Dermis blood vessel endothelial cell (primary cell): Measurements from ENCODE around the gene PODXL. TPM values are rescaled to one million over a fixed set of nuclear protein-coding genes. Genes with fewer than 3 reads are reported as not detected.
"Not testable (repeated sequence)": the region's sequence is repeated elsewhere in the genome, so short reads cannot be mapped to it uniquely, and the experiment has no call there.

Experiments
- DNase-seq: peaks from one replicate; pipeline ENCODE4 v3.0.0; 2010
- total RNA-seq: library from RNA; depleted of rRNA; stranded (reverse); fragments of >200 nt; gene quantifications from 2 replicates; pipeline ENCODE4 v1.2.3, GENCODE V29; 2014

Gene PODXL
- total RNA-seq, 1 donor from 2014 or later = 98.4 TPM

DNA sequence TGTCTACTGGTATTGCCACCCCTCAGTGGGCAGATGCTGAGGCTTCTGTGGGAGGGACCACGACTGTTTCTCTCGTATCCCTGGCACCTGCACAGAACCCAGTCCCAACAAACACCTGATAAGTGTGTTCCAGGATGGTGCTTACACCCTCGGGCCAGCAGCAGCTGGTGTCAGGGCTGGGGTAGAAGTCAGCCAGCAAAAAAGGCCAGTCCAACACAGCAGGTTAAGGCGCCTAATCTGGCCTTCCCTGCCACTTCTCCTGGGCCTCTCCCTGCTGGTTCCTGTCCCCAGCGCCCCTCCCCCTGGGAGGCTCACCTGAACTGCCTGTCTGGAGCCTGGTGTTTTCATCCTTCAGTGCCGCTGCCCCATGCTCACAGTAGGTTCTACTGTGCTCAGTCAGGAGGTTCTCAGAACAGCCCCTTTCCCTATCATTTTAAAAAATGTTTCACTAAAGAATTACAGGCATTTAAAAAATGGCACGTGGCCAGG is 20.0 kb downstream of the PODXL start:
- no peak for DNase-seq

DNA sequence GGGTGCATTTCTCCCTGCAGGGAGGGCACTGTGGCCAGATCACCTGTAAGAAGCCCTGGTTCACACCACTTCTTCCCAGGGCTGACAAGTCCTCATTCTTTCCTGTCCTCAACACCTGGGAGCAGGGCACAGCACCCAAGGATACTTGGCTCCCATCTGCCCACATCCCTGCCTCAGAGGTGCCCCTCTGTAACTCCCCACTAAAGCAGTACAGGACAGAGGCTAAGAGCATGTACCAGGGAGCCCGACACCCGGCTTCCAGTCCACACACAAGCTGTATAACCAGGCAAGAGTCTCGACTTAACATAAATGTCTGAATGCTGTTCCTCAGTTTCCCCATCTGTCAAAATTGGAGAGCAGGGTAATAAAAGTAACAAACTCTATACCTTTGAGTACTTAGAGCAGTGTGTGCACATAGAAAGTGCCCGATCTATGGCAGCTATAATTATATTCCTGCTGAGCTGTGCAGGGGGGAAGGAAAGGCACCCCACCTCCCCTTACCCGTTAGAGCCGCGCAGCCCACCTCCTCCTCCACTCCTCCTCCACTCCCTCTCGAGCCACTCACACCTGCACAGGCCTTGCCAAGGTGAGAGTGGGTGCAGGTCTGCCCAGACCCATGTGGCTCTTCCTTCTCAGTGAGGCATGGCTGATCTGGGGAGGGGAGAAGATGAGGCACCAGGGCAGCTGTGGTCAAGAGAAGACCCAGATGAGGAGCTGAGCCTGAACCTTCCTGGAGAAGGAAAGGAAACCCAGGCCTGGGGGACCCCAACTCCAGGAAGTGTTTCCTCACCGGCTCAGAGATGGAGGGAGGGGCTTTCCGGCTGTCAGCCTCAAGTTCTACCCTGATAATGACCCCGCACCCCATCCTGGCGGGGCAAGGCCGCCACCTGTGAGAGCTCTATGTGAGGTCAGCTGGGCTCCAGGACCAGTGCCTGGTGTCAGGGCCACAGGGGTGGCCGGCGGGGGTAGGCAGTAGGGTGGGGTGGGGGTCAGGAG is 22.6 kb downstream of the PODXL start:
- DNase-seq = no peak

DNA sequence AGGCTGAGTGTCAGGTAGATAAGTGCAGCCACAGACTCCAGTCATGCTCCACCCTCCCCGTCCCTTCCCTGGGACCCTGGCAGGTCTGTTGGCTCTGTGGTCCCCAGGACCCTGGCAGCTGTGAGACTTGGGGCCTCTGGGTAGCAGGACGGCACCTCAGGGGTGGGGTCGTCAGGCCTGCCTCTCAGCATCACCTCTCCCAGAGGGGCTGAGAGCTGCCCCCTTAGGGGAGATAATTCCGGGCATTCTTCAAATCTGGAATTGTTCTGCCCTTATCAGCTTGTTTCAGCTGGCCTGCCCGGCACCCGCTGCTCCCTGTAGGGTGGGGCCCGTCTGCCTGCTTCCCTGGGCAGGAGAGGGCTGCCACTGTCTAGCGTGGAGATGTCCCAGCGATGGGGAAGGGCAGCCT is 23.3 kb downstream of the PODXL start:
- DNase-seq = no peak

DNA sequence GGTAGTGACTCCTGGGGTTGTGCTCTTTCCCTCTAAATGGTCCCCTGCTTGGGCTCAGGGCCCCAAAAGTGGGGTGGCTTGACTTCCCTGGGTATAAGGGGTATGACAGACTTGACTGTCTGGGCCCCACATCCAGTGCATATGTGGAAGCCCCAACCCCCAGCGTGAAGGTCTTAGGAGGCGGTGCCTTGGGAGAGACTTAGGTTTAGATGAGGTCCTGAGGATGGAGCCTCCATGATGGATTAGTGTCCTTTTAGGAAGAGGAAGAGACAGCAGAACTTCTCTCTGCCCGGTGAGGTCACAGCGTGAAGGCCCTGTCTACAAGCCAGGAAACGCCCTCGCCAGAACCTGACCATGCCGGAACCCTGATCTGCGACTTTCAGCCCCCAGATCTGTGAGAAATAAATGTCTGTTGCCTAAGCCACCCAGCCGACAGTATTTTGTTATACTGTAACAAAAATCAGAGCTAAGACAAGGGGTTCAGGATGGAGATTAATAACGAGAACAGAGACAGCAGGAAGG is 23.8 kb downstream of the PODXL start:
- no peak for DNase-seq

DNA sequence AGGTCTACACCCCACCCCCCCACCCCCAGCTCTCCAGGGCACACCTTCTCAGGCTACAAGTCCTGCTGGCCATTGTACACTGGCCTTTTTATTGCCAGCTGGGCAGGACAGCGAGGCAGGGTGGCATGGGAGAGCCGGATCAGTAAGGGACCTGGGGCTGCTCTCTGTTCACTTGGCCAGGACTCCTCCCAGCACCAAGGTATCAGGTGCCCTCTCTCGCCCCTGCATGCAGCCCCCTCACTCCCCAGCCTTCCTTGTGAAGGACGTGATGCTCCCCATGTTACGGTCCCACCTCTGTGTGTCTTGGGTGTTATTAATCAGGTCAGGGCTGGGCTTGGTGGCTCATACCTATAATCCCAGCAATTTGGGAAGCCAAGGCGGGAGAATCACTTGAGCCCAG is 26.3 kb downstream of the PODXL start:
- no peak for DNase-seq

DNA sequence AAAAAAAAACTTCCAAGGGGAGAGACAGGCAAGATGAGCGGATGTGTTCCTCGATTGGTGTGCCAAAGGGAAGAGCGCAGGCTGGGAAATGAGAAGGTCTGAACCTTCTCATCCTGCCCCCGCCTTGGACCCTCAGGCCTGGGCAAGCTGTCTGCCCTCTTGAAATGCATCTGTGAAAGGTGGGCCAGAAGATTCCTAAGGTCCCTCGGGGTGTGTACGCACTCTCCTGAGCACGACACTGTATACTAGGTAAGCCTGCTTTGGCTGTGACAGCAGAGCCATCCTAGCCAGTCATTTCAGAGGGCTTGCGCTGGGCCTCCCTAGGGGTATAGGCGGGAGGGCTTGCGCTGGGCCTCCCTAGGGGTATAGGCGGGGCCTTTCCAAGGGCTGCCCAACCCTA is 26.8 kb downstream of the PODXL start:
- DNase-seq = no peak

DNA sequence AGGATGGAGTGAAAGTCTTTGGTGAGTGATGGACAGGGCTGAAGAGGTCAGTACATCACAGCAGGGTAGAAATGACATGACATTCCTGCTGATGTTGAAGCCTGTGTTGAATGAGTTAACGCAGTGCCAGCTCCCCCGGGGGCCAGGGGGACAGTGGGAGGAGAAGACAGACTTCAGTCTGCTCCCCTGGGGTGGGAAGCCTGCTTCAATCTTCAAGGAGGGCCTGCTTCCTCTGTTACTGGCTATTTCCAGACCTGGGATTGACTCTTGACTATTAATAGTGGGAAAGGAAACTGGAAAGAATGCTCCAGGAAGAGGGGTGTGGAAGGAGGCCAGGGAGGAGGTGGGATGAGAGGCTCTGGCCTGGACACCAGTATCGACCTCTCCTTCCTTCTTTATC is 27.2 kb downstream of the PODXL start:
- peak; percentile 58 for DNase-seq

DNA sequence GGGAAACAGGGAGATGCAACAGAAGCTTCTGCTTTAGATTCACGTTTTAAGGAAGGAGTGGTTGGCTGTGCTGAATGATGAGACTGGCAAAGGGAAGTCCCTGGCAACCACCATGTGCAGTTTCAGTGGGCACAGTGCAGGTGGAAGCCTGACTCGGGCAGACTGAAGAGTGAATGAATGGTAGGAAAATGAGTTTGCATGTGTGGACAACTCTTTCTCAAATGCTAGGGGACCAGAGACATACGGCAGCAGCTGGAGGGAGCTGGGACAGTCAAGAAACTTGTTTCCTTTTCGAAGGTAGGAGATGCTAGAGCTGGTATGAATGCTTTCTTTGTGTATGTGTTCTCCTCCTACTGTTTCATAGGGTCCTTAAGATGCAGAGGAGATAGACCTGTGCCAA is 29.0 kb downstream of the PODXL start:
- no peak for DNase-seq

DNA sequence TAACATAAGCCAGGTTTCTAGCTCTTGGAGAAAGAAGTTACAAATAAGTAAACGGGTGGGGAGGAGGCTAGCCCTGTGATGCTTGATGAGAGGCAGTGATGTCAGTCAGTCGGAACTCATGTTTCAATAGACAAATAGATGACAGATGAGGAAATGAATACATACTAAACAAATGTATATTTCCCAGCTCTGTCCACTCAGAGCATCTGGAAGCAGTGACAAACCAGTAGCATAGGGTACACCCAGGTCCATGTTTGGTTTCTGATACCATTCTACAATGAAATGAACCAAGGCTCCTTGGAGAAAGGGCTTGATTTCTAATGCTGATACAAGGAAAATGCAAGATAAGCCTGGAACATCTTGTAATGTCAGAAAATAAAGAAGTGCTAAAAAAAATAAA is 30.6 kb downstream of the PODXL start:
- peak; percentile 78 for DNase-seq

DNA sequence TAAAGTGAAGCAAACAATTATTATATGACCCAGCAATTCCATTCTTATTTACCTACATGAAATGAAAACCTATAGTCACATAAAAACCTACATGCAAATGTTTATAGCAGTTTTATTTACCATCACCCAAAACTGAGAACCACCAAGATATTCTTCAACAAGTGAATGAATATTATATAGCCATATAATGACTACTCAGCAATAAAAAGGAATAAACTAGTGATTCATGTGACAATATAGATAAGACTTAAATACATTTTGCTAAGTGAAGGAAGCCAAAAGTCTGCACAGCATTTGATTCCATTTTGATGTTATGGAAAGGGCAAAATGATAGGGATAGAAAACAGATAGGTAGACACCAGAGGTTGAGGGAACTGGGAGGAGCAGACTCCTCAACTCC is 31.7 kb downstream of the PODXL start:
- DNase-seq = no peak

DNA sequence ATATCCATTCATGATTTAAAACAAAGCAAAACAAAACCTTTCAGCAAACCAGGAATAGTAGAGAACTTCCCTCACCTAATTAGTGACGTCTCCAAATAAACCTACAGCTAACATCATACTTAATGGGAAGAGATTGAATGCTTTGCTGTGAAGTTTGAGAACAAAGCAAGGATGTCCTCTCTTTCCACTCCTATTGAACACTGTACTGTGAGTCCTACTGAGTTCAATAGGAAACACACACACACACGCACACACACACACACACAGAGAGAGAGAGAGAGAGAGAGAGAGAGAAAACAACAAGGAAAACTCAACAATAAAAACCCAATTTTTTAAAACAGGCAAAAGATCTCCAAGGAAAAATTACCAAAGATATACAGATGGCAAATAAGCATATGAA is 32.3 kb downstream of the PODXL start:
- peak; percentile 93 for DNase-seq

DNA sequence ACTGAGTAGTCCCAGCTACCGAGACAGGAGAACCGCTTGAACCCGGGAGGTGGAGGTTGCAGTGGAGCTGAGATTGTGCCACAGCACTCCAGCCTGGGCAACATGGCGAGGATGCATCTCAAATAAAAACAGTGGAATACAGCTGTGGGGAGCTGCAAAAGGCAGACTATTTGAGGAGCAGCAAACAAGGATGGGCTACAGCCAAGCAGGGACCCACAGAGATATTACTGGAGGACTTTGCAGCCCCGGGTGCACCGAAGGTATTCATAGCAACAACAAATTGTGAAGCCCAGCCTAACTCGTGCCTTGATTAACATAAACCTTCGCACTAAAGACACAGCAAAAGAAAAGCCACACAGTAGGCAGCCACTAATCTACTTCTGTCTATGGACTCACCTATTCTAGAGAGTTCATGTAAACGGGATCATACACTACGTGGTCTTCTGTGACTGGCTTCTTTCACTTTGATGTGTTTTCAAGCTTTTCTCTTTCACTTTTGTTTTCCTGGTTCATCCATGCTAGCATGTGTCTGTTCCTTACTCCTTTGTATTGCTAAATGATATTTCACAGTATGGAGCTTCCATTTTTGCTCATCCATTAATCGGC is 34.0 kb downstream of the PODXL start:
- peak; percentile 56 for DNase-seq

DNA sequence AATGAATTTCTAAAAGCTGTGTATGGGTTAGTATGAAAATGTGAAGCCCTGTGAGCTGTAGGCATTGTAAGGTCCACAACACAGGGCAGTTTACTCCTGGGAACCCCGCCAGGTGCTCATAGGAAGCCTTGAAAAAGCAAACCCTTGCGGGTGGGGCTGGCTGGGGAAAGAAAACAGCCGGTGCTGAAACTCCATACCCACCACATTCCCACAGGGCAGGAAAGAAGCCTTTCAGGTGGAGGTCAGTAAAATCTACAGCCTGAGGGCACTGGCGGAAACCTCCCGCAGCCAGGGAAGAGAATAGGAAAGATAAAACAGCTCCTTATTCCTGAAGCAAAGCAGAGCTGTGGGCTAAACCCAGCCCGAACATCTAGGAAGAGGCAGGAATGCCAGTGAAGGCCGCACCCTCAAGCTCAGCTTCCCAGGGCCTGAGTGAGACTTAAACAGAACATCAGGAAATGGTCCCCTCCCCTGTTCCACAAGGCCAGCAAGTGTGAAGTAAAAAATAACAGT is 34.7 kb downstream of the PODXL start:
- DNase-seq = peak; percentile 74

DNA sequence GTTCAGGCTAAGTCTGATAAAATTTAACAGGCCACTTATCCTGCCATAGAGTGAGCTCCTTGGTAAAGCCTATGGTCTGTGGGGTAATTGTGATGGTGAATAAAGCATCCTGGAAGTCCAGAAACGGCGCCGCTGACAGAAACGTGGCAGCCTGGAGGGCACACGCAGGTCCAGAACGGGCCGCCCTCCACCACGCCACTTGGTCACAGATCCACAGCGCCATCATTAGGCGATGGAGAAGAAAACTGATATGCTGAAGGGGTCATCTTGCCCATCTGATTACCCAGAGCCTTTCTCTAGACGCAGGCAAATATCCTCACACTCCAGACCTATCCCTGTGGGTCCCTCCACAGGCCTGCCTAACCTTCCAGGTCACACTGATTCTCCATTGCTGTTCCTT is 37.8 kb downstream of the PODXL start:
- DNase-seq = no peak

DNA sequence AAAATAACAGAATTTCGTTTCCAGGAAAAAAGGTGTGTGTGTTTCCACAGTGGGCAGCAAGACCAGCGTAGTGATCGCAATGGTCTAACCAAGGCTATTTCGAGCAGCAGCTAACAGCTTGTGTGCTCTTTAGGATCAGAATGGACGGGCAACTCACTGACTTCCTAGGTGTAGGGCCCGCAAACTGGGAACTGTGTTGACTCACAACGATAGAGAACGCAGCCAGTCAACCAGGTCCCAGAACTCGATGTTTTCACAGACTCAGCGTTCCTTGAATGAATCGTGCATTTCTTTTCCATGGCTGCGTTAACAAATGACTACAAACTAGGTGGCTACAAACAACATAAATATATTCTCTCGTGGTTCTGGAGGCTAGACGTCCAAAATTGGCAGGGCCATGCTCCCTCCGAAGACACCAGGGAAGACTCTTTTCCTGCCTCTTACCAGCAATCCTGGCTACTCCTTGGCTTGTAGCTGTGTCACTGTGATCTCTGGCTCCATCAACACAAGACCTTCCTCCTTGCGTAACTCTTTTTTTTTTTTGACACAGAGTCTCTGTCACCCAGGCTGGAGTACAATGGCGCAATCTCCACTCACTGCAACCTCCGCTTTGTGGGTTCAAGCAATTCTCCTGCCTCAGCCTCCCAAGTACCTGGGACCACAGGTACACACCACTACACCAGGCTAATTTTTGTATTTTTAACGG is 39.1 kb downstream of the PODXL start:
- no peak for DNase-seq

DNA sequence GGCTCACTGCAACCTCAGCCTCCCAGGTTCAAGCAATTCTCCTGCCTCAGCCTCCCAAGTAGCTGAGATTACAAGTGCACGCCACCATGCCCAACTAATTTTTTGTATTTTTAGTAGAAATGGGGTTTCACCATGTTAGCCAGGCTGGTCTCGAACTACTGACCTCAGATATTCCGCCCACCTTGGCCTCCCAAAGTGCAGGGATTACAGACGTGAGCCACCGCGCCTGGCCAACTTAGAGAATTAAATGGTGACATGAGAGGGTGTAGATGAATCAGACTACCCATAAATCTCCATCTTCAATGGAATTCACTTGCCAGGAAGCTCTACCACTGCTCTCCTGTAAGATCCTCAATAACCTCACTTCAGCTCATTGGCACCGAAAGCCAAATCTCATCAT is 41.0 kb downstream of the PODXL start:
- DNase-seq = not testable (repeated sequence)

DNA sequence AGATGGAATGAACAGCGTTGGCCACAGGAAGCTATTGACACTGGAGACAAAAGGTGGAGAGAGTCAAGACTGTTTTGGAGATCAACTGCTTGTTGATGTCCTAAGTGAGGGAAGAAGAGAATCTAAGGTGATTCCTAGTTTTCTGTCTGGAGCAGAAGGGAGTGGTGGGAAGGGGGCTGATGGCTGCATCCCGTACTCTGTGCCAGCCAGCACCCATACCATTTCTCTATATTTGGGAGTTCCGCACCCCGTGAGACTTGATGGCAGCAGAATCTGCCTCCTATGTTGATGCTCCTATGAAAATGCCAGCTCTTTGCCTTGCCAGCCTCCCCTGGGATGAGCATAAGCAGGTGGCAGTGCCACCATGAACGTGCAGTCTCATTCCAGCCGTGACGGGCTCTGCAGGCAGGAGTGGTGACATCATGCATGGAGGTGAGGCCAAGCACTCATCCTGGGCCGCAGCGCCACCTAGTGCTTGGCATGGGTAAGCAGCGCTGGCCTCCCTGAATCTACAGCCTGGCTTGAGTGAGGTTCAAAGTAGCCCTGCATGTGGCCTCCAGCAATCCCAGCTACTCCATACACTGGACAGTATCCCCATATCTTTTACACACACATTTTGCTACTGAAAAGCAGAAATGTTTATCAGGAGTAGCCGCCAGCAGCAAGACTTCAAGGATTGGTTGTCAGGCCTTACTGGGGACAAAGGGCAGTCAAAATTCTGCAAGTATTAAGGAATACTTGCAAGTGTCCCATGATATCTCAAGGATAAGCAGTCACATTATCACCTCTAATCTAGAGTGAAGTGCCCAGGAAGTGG is 43.0 kb downstream of the PODXL start:
- peak; percentile 94 for DNase-seq

DNA sequence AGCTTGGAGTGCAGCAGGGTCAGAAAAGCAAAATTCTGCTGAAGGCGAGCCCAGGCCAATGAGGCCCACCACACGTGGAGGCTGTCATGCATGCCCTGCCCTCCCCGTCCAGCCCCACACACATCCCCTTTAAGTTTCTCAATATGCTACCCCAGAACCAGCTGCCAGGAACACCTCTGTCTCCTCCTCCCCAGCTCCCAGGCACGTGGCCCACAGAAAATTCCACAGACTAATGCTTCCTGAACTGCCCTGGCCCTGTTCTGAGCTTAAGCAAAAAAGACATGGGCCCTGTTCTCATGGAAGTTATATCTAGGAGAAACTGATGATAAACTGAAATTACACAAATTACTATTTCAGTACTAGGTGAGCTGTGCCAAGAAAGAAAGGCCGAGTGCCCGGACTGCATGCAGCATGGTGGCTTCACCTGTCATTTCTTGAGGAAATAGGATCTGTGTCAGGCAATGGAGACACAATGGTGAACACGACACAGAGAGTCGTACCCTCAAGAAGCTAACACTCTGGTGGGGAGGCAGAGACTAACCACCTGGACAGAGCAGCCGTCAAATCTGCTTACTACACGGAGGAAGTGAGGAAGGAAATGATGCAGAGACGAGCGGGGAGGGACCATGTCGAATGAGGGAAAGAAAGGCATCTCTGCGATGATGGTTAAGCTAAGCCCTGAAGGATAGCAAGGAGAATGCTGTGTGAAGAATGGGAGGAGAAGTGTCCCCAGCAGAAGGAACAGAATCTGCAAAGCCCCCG is 44.5 kb downstream of the PODXL start:
- DNase-seq = peak; percentile 83

DNA sequence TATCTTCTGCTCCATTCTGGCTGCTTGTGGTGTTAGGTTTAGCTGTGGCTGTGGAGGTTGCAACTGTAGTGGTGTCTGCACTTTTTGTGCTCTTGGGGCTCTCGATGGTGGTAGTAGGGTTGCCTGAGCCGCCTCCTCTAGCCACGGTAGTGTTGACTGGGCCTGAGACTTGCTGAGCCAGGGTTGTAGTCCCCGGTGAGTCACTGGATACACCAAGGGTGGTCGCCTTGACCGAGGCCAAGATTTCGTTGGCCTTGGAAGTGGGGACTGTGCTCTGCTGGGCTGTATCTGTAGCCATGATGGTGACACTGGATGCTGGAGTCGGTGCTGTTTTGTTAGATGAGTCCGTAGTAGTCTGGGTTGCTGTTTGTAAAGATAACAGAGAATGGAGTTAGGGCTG is 45.4 kb downstream of the PODXL start:
- DNase-seq = no peak

DNA sequence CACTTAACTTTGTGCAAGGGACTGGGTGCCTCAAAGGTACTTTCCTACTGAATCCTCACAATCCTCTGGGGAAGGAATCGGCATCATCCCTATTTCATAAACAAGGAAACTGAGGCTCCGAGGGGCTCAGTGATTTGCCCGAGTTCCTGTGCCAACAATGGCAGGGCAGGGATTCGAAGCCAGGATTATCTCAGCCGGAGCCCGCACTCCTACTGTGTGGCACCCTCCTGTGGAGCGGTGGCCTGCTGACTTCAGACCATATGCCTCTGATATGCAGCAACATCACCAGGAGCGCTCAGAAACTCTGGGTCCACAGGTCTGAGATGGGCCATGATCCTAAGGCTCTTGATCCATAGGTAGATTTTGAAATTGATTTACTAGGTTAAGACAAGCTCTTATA is 46.6 kb downstream of the PODXL start:
- DNase-seq = no peak
